H1 (cell line): Measurements from ENCODE around the gene SHISA6. TPM values are rescaled to one million over a fixed set of nuclear protein-coding genes. Genes with fewer than 3 reads are reported as not detected.

Experiments used
- CTCF ChIA-PET: fragments of 300-600 bp; sonication (Branson Sonifier 250); formaldehyde crosslinking; loops from one replicate; lab custom pipeline; 2021; ENCODE audit not compliant: partially characterized antibody; lab: Charles Lee
- POLR2A ChIA-PET: fragments of 300-600 bp; sonication (Branson Sonifier 250); formaldehyde crosslinking; loops from one replicate; lab custom pipeline; 2021; ENCODE audit warnings: inconsistent platforms; ENCODE audit not compliant: partially characterized antibody; lab: Charles Lee
- DNase-seq, 2 experiments: peaks; one replicate each; pipeline versions ENCODE4 v3.0.0 to v3.0.0-alpha.2; 2010 to 2022; ENCODE audit warnings: low spot score in 2 of 2, low read depth in 1 of 2, mixed read lengths in 1 of 2
- FAIRE-seq: peaks from 2 replicates; lab custom pipeline; 2011; peaks lifted over from hg19 to GRCh38; lab: Jason Lieb, UNC
- H2AFZ ChIP-seq: 2 replicates; pipeline ENCODE4 v1.8.1; 2012; ENCODE audit warnings: low read length, inconsistent platforms
- H2AK5ac ChIP-seq: 2 replicates; pipeline ENCODE4 v1.6.1; 2013; ENCODE audit warnings: low read depth, low read length
- H2BK120ac ChIP-seq: replicated peaks from 2 replicates; pipeline ENCODE3; 2013; ENCODE audit warnings: low read depth, low read length, inconsistent platforms
- H2BK12ac ChIP-seq: 2 replicates; pipeline ENCODE4 v1.6.1; 2013; ENCODE audit warnings: low read depth, low read length
- H2BK15ac ChIP-seq: 2 replicates; pipeline ENCODE4 v1.6.1; 2013; ENCODE audit warnings: low read length
- H2BK20ac ChIP-seq: 2 replicates; pipeline ENCODE4 v1.6.1; 2013; ENCODE audit warnings: low read length
- H2BK5ac ChIP-seq: 2 replicates; pipeline ENCODE4 v1.6.1; 2013; ENCODE audit warnings: low read depth, low read length
- H3K14ac ChIP-seq: 2 replicates; pipeline ENCODE4 v1.6.1; 2013; ENCODE audit warnings: inconsistent platforms; ENCODE audit not compliant: insufficient read length
- H3K18ac ChIP-seq: 2 replicates; pipeline ENCODE4 v1.6.1; 2013; ENCODE audit warnings: low read length; ENCODE audit errors: extremely low read depth
- H3K23ac ChIP-seq: 2 replicates; pipeline ENCODE4 v1.6.1; 2013; ENCODE audit warnings: inconsistent platforms; ENCODE audit not compliant: insufficient read length
- H3K23me2 ChIP-seq: 2 replicates; pipeline ENCODE4 v1.6.1; 2013; ENCODE audit warnings: low read depth, low read length
- H3K27ac ChIP-seq: 2 replicates; pipeline ENCODE4 v1.6.1; 2011; ENCODE audit warnings: low read depth, low read length, inconsistent platforms
- H3K27me3 ChIP-seq, 4 experiments: replicated peaks in 1 of 4; 1 replicate in 1 of 4; 2 replicates in 3 of 4; pipeline versions ENCODE4 v1.6.1 to v1.8.1; 2011 to 2013; ENCODE audit warnings: low read length in 3 of 4, mild to moderate bottlenecking in 3 of 4, inconsistent platforms in 2 of 4, mixed read lengths in 2 of 4, moderate library complexity in 1 of 4; ENCODE audit not compliant: control insufficient read depth in 3 of 4, insufficient read depth in 3 of 4; ENCODE audit errors: extremely low read depth in 1 of 4
- H3K36me3 ChIP-seq, 4 experiments: 2 replicates each; pipeline versions ENCODE4 v1.6.1 to v1.8.1; 2011 to 2013; ENCODE audit warnings: mild to moderate bottlenecking in 4 of 4, low read length in 3 of 4, moderate library complexity in 2 of 4, control low read depth in 1 of 4, inconsistent platforms in 1 of 4; ENCODE audit not compliant: insufficient read depth in 4 of 4, control insufficient read depth in 2 of 4
- H3K4ac ChIP-seq: replicated peaks from 2 replicates; pipeline ENCODE3; 2013; ENCODE audit warnings: low read length, low read depth, mixed read lengths, inconsistent platforms; ENCODE audit not compliant: insufficient read length
- H3K4me1 ChIP-seq, 4 experiments: replicated peaks in 1 of 4; 1 replicate in 1 of 4; 2 replicates in 3 of 4; pipeline versions ENCODE4 v1.6.1 to v1.8.1; 2011 to 2013; ENCODE audit warnings: low read length in 3 of 4, inconsistent platforms in 2 of 4, mixed read lengths in 1 of 4; ENCODE audit not compliant: insufficient read depth in 4 of 4, control insufficient read depth in 3 of 4
- H3K4me2 ChIP-seq, 2 experiments: 2 replicates each; pipeline versions ENCODE4 v1.6.1 to v1.8.1; 2011 to 2013; ENCODE audit warnings: low read depth in 2 of 2, low read length in 2 of 2, control low read depth in 1 of 2, inconsistent platforms in 1 of 2, mild to moderate bottlenecking in 1 of 2; ENCODE audit not compliant: insufficient read depth in 1 of 2
- H3K4me3 ChIP-seq, 4 experiments: fragments of 200-600, 300-600 bp in 1 of 4; sonication (generic), shearing (Covaris generic), sonication (Bioruptor Twin) in 1 of 4; 2 replicates each; pipeline versions ENCODE4 v1.5.1 to v1.8.1; 2011 to 2016; ENCODE audit warnings: low read length in 4 of 4, low read depth in 3 of 4, control low read depth in 2 of 4, inconsistent platforms in 2 of 4, mild to moderate bottlenecking in 2 of 4, mixed read lengths in 1 of 4, moderate library complexity in 1 of 4; ENCODE audit not compliant: insufficient read depth in 2 of 4; ENCODE audit errors: extremely low read depth in 1 of 4
- H3K56ac ChIP-seq: replicated peaks from 2 replicates; pipeline ENCODE3; 2013; ENCODE audit warnings: low read depth, mild to moderate bottlenecking, mixed read lengths, low read length, inconsistent platforms; ENCODE audit not compliant: insufficient read length
- H3K79me1 ChIP-seq: 2 replicates; pipeline ENCODE4 v1.6.1; 2013; ENCODE audit warnings: low read depth, low read length, control low read depth
- H3K79me2 ChIP-seq, 2 experiments: 2 replicates each; pipeline versions ENCODE4 v1.6.1 to v1.8.1; 2012 to 2013; ENCODE audit warnings: low read length in 2 of 2, mild to moderate bottlenecking in 2 of 2, inconsistent platforms in 1 of 2; ENCODE audit not compliant: insufficient read depth in 2 of 2, control insufficient read depth in 1 of 2
- H3K9ac ChIP-seq, 4 experiments: replicated peaks in 1 of 4; 1 replicate in 1 of 4; 2 replicates in 3 of 4; pipeline versions ENCODE4 v1.6.1 to v1.8.1; 2011 to 2013; ENCODE audit warnings: low read depth in 3 of 4, low read length in 3 of 4, control low read depth in 2 of 4, mild to moderate bottlenecking in 2 of 4, moderate library complexity in 2 of 4, inconsistent platforms in 1 of 4; ENCODE audit errors: extremely low read depth in 1 of 4
- H3K9me3 ChIP-seq, 2 experiments: 2 replicates each; pipeline versions ENCODE4 v1.6.1 to v1.8.1; 2012 to 2013; ENCODE audit warnings: mild to moderate bottlenecking in 2 of 2, moderate library complexity in 2 of 2, control low read depth in 1 of 2, inconsistent platforms in 1 of 2, low read depth in 1 of 2, low read length in 1 of 2, mixed read lengths in 1 of 2; ENCODE audit not compliant: insufficient read depth in 2 of 2
- H4K20me1 ChIP-seq, 2 experiments: replicated peaks in 1 of 2; 2 replicates each; pipeline versions ENCODE3 to v1.8.1; 2011 to 2013; ENCODE audit warnings: inconsistent platforms in 2 of 2, low read length in 2 of 2, mild to moderate bottlenecking in 1 of 2; ENCODE audit not compliant: insufficient read depth in 2 of 2, control insufficient read depth in 1 of 2
- H4K5ac ChIP-seq: 2 replicates; pipeline ENCODE4 v1.6.1; 2013; ENCODE audit warnings: low read length, low read depth, mixed read lengths, inconsistent platforms; ENCODE audit not compliant: insufficient read length
- H4K8ac ChIP-seq: 2 replicates; pipeline ENCODE4 v1.8.0; 2013; ENCODE audit warnings: mild to moderate bottlenecking, moderate library complexity, low read length, inconsistent platforms; ENCODE audit not compliant: insufficient read depth; ENCODE audit errors: extremely low read depth
- H4K91ac ChIP-seq: replicated peaks from 2 replicates; pipeline ENCODE3; 2013; ENCODE audit warnings: low read length, mixed read lengths, inconsistent platforms; ENCODE audit not compliant: insufficient read length
- BACH1 ChIP-seq: IDR thresholded peaks from 2 replicates; pipeline ENCODE4 v1.6.1; 2012; ENCODE audit warnings: low read length, improper control_type of control experiment
- CEBPB ChIP-seq: IDR thresholded peaks from 2 replicates; pipeline ENCODE4 v1.6.1; 2012; ENCODE audit warnings: low read depth, low read length
- CHD2 ChIP-seq: IDR thresholded peaks from 2 replicates; pipeline ENCODE4 v1.6.1; 2012; ENCODE audit warnings: low read length, improper control_type of control experiment
- EZH2 ChIP-seq: fragments of 200-600 bp; sonication (generic); IDR thresholded peaks from 2 replicates; pipeline ENCODE4 v1.7.1; 2012; ENCODE audit warnings: low read depth, mild to moderate bottlenecking, moderate library complexity, low read length, inconsistent platforms; ENCODE audit not compliant: severe bottlenecking
- HDAC6 ChIP-seq: IDR thresholded peaks from one replicate; pipeline ENCODE4 v1.7.1; 2012; ENCODE audit warnings: low read depth, mild to moderate bottlenecking, inconsistent platforms, low read length, moderate library complexity
- JUN ChIP-seq: IDR thresholded peaks from 2 replicates; pipeline ENCODE4 v1.6.1; 2011; ENCODE audit warnings: low read depth, mild to moderate bottlenecking, improper control_type of control experiment, low read length
- MAFK ChIP-seq: IDR thresholded peaks from 2 replicates; pipeline ENCODE4 v1.6.1; 2012; ENCODE audit warnings: low read depth, mild to moderate bottlenecking, improper control_type of control experiment, low read length
- MAX ChIP-seq: IDR thresholded peaks from 2 replicates; pipeline ENCODE4 v1.6.1; 2012; ENCODE audit warnings: inconsistent platforms
- SIX5 ChIP-seq: IDR thresholded peaks from 2 replicates; pipeline ENCODE4 v1.6.1; 2011; ENCODE audit warnings: mild to moderate bottlenecking, low read depth, low read length
- SP2 ChIP-seq: IDR thresholded peaks from 2 replicates; pipeline ENCODE4 v1.6.1; 2012; ENCODE audit warnings: mild to moderate bottlenecking, low read length, inconsistent platforms
- TAF1 ChIP-seq: IDR thresholded peaks from 2 replicates; pipeline ENCODE4 v1.6.1; 2011; ENCODE audit warnings: mild to moderate bottlenecking, low read depth, low read length
- TAF7 ChIP-seq: optimal IDR thresholded peaks from 2 replicates; pipeline ENCODE3; 2011; ENCODE audit warnings: low read depth, mild to moderate bottlenecking, inconsistent platforms, low read length, moderate library complexity, borderline replicate concordance
- WGBS, 2 experiments: shearing (Covaris generic) in 1 of 2; methylation state at CpG; one replicate each; pipeline versions ENCODE4 v1.1.6 to v1.1.7; 2013 to 2015; ENCODE audit warnings: low lambda C conversion rate in 2 of 2, mixed read lengths in 2 of 2, inconsistent platforms in 1 of 2, low coverage in 1 of 2, missing lambda C conversion rate in 1 of 2; ENCODE audit not compliant: insufficient replicate concordance in 2 of 2, insufficient coverage in 1 of 2, insufficient read length in 1 of 2; ENCODE audit errors: extremely low coverage in 1 of 2, missing lambda C conversion rate in 1 of 2; 5-methylcytosine and 5-hydroxymethylcytosine counted together
- polyA plus RNA-seq, 7 experiments: library from polyadenylated mRNA; depleted of rRNA in 3 of 7; stranded (reverse) in 5 of 7; unstranded in 2 of 7; fragments of >200 nt in 5 of 7; fragments of 200-250 nt in 2 of 7; gene quantifications; 1 replicate in 5 of 7; 2 replicates in 1 of 7; 4 replicates in 1 of 7; pipeline versions ENCODE4 v1.2.1 to v1.2.3, GENCODE V29; 2011 to 2013; ENCODE audit warnings: missing spikeins in 2 of 7, mixed read lengths in 2 of 7
- total RNA-seq: library from RNA; stranded (reverse); fragmentation: NEBNext Ultra II Directional; extraction: Animal tissue kit (Norgen Biotek cat#: 25700); gene quantifications from 2 replicates; pipeline ENCODE4 v1.2.1, GENCODE V29; 2021

SHISA6 gene
- total and polyA plus RNA-seq, 2 of the 8 experiments (the other 6 are each of a cell fraction or from before 2014, with no cell fraction given) = 2.9 to 4.8 TPM

- ChIA-PET POLR2A (no interaction called here), CTCF (interaction anchor here (0.9 to 2.2 kb wide), 3 partner anchors 20 to 78 kb away, joined by 3 to 6 read pairs (median 3); no protein-coding TSS in a partner anchor)
- no peak overlapping the region for H2BK5ac ChIP-seq
- no peaks in the 10 kb centered on the region for H3K9me3 ChIP-seq
- no peak overlapping the region for H4K91ac ChIP-seq
- no peaks in the 10 kb centered on the region for H3K79me1 ChIP-seq
- no peak overlapping the region for H2BK15ac ChIP-seq
- no peak overlapping the region for H2BK12ac ChIP-seq
- H3K18ac ChIP-seq = no peak overlapping the region
- H4K5ac ChIP-seq = no peak overlapping the region
- no peak overlapping the region for H3K27ac ChIP-seq
- H2BK120ac ChIP-seq = no peak overlapping the region
- H3K4me1 ChIP-seq = no peaks in the 10 kb centered on the region; a peak in 1 of 7 replicates
- H3K27me3 ChIP-seq = no peaks in the 10 kb centered on the region
- H2AK5ac ChIP-seq = no peak overlapping the region
- WGBS, 2 experiments = 94 to 100% methylated on average over 1 to 3 of the region's 3 CpGs
- no peak overlapping the region for H3K56ac ChIP-seq
- no peak overlapping the region for H3K23ac ChIP-seq
- H3K36me3 ChIP-seq = no peaks in the 10 kb centered on the region
- no peak overlapping the region for H2BK20ac ChIP-seq
- H3K23me2 ChIP-seq = no peaks in the 10 kb centered on the region
- FAIRE-seq (no peak), DNase-seq (no peak)
- no peak overlapping the region for H2AFZ ChIP-seq
- no peak overlapping the region for H3K4ac ChIP-seq
- H3K4me3 ChIP-seq = no peak overlapping the region
- no peak overlapping the region for H4K8ac ChIP-seq
- no peaks in the 10 kb centered on the region for H4K20me1 ChIP-seq
- no peak overlapping the region for H3K4me2 ChIP-seq
- no peaks in the 10 kb centered on the region for H3K79me2 ChIP-seq
- no peak overlapping the region for H3K14ac ChIP-seq
- no peak overlapping the region for H3K9ac ChIP-seq
- TF ChIP-seq SIX5 = no peak
- TF ChIP-seq BACH1 = no peak
- TF ChIP-seq CEBPB = no peak
- no peak for TF ChIP-seq HDAC6
- no peak for TF ChIP-seq SP2
- no peak for TF ChIP-seq MAX
- TF ChIP-seq JUN = no peak
- TF ChIP-seq EZH2 = no peak
- no peak for TF ChIP-seq TAF7
- TF ChIP-seq TAF1 = no peak
- TF ChIP-seq MAFK = no peak
- no peak for TF ChIP-seq CHD2
These were observed 24.0 kb upstream of the SHISA6 start for GRCh38 chr17:11216976-11217375.
